ENCODE data around the gene GPC1.

GRCh38 chr2:240446664-240447175 lies 11.3 kb downstream of the GPC1 start:
- TF ChIP-seq, protein P1, sequence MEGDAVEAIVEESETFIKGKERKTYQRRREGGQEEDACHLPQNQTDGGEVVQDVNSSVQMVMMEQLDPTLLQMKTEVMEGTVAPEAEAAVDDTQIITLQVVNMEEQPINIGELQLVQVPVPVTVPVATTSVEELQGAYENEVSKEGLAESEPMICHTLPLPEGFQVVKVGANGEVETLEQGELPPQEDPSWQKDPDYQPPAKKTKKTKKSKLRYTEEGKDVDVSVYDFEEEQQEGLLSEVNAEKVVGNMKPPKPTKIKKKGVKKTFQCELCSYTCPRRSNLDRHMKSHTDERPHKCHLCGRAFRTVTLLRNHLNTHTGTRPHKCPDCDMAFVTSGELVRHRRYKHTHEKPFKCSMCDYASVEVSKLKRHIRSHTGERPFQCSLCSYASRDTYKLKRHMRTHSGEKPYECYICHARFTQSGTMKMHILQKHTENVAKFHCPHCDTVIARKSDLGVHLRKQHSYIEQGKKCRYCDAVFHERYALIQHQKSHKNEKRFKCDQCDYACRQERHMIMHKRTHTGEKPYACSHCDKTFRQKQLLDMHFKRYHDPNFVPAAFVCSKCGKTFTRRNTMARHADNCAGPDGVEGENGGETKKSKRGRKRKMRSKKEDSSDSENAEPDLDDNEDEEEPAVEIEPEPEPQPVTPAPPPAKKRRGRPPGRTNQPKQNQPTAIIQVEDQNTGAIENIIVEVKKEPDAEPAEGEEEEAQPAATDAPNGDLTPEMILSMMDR (IDR thresholded peaks at IDR 0.05): no peak
- no peak for TF ChIP-seq EZH2 (IDR thresholded peaks at IDR 0.05; ENCODE audit: borderline replicate concordance, insufficient read depth, low read depth, low read length, poor library complexity, severe bottlenecking)
